CD4-positive, alpha-beta T cell treated with Interleukin-6 for 4 hours (primary cell): Measurements from ENCODE around the gene UBE2J1.
"Not testable (repeated sequence)": the region's sequence is repeated elsewhere in the genome, so short reads cannot be mapped to it uniquely, and the experiment has no call there.

Experiments
- DNase-seq: peaks from one replicate; pipeline ENCODE4 v3.0.0-alpha.2; 2020; ENCODE audit warnings: mixed read lengths

Gene UBE2J1

DNA sequence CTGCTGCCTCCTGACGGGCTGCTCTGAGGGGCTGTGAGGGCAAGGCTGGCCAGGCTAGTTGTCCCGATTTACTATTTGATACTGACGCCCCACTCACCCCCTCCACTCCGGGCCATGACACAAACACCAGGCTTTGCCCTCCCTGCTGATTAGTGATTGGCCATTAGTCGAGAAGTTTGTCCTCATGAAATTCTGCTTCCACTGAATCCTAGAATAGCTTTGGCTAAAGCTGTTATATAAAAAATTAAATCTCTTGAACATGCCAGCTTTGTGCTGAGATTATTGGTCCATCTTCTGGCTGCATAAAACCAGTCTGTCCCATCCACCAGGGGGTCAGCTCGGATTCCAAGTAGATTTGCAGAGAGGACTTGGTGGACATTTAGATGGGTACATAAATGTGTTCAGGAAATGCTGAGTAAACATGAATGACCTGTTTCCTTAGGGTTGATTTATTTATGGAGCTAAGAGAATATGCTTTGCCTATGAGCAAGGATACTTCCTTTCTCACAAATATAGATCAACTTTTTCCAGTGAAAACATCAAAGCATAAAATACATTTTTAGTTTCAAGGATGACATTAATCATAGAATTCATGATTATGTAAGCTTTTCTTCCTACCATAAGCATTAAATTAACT lies 37.2 kb downstream of the UBE2J1 start, which contains the start of gene GABRR2:
Gene GABRR2, minus strand, starts transcription at position 51 of the 637 bp plus-strand sequence. CDS start 134 bp downstream, outside the sequence.
- DNase-seq: no peak

DNA sequence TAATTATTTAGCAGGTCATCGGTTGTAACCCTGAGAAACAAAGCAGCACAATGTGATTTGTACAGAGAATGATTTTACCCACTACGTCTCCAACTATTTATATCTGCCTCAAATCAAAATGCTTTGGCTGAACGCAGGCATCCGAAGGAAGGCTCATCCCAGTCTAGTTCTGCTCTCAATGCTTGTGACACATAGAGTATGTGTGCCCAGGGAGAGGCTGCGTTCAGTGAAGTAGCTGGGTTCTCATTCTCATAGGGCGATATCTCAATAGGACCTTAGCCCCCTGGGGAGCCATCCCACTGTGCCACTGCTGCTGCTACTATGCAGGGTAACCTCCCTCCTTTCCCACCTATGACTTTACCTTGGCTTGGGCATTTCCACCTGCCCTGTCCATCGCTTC lies 37.8 kb downstream of the UBE2J1 start:
- DNase-seq: no peak

DNA sequence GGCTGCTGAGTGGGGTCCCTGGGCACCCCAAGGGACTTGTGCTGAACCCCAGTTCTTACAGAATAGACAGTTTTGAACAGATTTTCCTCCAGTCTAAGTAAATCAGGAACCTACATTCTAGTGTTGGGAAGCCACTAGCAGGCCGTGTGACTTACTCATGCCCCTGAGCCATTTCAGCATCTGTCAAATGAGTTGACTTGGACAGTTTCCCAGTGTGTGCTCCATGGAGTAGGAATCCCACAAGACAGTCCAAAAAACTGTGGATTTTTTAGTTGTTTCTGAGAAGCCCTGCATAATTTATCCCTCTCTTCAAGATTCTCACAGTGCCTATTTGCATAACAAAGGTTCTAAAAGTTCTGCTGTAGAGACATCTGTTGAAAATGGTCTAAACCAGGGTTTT lies 39.5 kb downstream of the UBE2J1 start:
- no peak for DNase-seq

DNA sequence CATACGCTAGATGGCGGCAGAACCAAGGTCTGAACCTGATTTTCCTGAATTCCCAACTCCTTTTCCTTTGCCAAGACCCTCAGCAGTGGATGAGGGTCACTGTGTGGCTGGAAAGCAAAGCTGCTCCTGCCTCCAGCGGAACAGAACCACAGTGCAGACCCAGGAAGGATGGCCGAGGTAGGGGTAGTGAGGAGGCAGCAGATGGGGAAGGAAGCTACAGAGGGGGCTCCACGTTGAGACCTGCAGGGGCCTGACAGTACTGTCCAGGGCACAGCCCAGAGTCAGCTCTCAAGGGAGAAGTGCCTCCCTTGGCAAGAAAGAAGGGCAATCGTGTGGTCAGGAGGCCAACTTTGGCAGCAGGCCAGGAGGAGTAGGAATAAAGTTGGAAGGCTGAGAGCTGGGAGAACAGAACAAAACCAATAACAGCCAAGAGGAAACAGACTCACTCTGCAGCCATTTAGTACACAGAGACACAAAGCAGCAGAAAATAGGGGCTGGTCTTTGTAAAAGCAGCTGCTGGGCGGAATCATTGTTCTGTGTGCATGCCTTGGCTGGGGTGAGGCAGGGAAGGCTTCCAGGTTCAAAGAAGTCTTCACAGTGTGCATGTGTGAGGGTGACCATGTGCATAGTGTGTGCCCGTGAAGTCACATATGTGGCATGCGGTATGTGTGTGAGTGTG lies 40.5 kb downstream of the UBE2J1 start:
- DNase-seq: no peak

DNA sequence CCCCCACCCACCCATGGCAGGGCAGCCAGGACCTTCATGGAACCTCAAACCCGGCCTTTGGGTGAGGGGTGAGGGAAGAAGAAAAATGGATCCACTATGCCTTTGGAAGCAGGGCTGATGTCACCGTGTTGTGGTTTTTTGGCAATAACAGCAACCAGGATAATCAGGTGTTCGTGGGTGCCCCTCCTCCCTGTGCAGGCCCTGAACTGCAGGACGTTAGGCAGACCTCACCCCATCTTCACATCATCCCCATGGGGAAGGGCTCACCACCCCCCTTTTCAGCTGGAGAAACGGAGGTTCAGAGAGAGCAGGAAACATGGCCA lies 41.0 kb downstream of the UBE2J1 start:
- DNase-seq: no peak

DNA sequence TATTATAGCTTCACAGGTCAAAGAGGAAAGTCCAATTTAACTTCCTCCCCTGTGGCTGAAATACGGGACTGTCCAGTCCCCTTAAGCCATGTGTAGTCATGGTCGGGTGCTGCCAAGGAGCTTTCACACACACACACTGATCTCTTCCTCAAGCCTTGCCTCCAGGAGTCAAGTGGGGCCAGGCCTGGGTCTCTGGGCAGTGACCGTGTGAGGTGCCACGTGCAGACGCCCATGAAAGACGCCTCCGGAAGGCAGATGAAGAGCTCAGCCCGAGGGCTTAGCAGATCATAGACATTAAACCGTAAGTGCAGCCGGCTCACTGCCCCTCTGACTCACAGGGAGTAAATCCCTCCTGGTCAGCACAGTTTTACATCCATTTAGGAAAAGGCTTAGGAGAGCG lies 41.6 kb downstream of the UBE2J1 start:
- DNase-seq: no peak

DNA sequence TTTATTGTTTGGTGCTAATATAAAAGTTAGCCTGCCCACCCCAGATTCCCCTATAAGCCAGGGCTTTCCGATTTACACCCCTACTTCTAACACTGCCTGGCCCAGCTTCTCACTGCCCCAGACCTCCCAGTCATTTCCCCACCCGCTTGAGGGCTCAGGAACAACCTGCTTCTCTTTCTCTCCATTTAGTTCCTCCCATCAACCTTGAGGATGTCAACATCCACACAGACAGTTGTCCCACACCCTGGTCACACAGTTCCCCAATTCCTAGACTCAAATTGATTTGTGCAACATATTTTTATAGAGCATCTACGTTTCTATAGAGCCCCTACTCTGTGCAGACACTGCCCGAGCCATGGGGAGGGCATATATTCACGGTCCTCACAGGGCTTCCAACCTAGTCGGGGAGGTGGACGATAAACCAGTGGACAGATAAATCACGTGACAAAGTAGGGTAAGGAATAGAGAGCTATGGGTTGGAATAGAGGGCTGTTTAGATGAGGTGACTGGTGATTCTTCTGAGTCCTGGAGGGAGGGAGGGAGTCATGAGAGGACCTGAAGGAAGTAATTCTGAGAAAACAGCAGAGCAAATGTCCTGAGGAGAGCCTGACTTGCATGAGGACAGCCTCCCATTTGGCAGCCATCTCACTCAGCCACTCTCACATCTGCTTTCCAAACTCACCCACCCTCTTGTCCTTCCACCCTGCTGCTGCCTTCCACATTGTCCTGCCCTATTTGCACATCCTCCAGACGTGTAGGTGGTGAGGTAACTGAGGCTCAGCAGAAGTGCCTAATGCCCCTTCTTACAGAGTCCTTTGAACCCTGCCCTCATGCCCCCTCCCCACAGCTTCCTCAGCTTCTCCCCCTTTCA lies 43.8 kb downstream of the UBE2J1 start:
- DNase-seq: no peak

DNA sequence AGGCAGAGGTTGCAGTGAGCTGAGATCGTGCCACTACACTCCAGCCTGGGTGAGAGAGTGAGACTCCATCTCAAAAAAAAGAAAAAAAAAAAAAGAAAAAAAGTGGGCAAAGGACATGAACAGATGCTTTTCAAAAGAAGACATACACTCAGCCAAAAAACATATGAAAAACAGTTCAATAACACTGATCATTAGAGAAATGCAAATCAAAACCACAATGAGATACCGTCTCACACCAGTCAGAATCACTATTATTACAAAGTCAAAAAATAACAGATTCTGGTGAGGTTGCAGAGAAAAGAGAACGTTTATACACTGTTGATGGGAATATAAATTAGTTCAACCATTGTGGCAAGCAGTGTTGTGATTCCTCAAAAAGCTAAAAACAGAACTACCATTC lies 48.0 kb downstream of the UBE2J1 start:
- DNase-seq: not testable (repeated sequence)

DNA sequence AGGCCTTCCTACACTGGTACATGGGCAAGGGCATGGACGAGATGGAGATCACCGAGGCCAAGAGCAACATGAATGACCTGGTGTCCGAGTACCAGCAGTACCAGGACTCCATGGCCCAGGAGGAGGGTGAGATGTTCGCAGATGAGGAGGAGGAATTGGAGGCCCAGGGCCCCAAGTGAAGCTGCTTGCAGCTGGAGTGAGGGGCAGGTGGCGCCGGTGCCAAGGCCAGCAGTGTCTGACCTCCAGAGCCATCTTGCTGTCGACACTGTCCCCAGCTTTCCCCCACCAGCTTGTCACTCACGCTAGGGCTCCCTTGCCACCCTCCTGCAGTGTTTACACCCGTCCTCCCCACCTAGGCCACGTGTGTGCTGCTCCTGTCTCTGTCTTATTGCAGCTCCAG lies 49.6 kb downstream of the UBE2J1 start:
- DNase-seq: no peak

DNA sequence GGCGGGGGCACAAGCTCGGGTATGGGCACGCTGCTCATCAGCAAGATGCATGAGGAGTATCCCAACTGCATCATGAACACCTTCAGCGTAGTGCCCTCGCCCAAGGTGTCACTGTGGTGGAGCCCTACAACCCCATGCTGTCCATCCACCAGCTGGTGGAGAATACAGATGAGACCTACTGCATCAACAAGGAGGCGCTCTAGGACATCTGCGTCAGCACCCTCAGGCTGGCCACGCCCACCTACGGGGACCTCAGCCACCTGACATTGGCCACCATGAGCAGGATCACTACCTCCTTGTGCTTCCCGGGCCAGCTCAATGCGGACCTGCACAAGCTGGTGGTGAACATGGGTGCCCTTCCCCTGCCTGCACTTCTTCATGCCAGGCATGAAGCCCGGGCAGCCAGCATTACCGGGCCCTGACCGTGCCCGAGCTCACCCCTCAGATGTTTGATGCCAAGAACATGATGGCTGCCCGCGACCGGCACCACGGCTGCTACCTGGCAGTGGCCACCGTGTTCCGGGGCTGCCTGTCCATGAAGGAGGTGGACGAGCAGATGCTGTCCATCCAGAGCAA lies 50.2 kb downstream of the UBE2J1 start:
- DNase-seq: no peak

DNA sequence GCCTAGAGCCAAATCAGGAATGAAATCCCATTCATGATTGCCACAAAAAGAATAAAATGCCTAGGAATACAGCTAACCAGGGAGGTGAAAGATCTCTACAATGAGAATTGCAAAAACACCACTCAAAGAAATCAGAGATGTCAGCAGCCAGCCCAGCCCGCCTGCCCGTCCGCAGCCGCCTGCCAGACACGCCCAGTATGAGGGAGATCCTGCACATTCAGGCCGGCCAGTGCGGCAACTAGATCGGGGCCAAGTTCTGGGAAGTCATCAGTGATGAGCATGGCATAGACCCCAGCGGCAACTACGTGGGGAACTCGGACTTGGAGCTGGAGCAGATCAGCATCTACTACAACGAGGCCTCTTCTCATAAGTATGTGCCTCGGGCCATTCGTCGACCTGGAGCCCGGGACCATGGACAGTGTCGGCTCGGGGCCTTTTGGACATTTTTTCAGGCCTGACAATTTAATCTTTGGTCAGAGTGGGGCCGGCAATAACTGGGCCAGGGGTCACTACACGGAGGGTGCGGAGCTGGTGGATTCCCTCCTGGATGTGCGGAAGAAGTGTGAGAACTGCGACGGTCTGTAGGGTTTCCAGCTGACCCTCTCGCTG lies 50.8 kb downstream of the UBE2J1 start:
- DNase-seq: no peak

DNA sequence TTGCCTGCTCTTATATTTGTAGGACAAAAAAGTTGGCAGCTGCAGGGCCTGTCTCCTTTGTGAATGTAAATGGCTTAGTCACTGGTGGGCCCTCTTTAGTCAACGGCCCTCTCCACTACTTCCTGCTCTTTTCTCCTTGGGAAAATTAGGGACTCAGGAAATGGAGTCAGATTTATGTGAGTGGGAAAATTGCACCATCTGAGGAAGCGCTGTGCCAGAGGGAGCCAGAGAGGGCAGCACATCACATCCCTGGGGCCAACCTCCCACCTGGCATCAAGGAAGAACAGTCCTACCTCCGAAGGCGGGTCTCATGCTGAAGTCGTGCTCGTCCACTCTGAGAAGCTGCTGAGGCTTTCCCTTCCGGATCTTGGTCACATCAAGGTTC lies 53.1 kb downstream of the UBE2J1 start:
- no peak for DNase-seq

DNA sequence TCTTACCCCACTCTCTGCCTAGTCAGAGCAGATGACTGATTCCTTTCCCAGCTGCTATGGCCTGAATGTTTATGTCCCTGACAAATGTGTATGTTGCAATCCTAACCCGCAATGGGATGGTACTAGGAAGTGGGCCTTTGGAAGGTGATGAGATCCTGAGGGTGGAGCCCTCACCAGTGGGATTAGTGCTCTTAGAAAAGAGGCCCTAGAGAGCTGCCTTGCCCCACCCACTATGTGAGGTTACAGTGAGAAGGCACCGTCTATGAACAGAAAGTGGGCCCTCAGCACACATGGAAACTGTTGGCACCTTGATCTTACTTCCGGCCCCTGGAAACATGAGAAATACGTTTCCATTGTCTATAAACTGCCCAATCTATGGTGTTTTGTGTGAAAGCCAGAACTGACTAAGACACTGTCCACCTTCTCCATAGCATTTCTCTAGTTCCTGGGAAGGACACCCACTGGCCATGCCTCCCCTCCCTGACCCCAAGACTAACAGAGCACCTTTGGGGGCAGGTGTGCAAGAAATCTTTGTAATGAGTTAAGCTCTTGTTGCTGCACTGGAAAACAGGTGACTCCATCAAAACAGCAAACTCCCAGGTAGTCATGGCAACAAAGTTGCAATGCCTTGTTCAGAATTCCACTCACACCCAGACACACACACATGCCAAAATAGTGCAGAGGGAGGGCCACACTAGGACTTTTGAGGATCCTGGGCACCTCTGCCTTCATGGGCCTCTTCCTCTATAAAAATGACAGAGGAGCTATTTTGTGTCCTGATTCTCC lies 53.6 kb downstream of the UBE2J1 start:
- DNase-seq: peak; percentile 26

DNA sequence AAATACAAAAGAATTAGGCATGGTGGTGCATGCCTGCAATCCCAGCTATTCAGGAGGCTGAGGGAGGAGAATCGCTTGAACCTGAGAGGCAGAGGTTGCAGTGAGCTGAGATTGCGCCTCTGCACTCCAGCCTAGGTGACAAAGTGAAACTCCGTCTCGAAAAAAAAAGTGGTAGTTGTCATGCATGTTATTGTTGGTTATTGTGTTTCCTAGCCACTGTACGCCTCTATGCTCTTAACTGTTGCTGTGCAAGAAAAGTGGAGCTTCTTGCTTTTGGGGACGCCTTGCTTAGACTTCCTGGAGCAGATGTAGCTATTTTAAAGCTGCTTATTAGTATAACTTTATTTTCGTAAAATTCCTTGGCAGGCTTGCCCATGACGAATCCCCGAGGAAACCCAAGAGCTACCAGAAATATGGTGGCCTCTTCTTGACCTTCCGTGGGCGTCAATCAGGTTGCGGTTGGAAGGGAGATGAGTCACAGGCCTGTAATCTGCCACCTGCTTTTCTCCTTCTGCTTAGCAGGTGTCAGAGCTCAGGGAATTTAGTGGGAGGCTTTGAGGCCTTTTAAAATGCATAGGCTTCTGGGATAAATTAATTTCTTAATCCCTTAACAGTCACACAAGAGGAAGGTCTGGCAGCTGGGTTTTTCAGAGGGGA lies 54.7 kb downstream of the UBE2J1 start:
- DNase-seq: peak; percentile 67

DNA sequence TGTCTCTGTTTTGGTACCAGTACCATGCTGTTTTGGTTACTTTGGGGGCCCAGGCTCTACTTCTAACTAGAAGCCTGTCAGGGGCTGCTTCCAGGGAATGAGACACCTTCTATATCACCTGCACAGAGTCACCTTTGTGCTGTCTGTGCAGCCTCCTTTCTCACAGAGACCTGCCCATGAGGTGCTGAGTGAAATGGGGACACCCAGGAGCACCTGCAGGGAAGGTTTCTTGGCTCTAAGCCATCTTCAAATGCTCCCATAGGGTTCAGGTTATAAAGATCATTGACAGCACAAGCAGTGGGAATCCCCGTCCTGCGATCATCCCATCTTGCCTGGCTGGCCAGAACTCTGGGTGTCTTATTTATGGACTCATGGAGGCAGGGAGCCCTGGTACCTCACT lies 56.5 kb downstream of the UBE2J1 start:
- no peak for DNase-seq

DNA sequence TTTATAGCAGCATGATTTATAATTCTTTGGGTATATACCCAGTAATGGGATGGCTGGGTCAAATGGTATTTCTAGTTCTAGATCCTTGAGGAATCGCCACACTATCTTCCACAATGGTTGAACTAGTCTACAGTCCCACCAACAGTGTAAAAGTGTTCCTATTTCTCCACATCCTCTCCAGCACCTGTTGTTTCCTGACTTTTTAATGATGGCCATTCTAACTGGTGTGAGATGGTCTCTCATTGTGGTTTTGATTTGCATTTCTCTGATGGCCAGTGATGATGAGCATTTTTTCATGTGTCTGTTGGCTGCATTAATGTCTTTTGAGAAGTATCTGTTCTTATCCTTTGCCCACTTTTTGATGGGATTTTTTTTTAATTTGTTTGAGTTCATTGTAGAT lies 57.4 kb downstream of the UBE2J1 start:
- DNase-seq: not testable (repeated sequence)

DNA sequence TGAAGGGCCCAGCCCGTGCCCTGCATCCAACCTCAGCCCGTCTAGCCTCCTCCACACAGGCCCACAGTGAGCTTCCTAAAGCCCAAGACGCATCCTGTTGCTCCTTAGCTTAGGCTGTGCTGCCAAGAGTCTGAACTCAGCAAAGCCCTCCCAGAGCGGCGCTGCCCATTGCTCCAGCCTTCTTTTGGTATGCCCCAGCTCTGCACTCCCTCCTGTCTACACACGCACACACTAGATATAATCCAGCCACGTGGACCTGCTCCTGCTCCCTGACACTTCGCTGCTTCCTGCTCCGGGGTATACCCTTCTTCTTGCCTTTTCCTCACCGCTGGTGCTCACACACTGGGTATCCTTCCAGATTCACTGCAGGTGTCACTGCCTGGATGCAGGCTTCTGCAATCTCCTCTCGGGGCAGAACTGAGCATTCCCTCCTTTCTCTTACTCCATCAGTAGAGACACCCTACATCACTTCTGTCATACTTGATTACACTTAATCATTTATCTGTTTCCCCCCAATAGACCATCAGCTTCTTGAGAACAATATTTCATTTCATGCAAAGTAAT lies 61.2 kb downstream of the UBE2J1 start:
- DNase-seq: no peak

DNA sequence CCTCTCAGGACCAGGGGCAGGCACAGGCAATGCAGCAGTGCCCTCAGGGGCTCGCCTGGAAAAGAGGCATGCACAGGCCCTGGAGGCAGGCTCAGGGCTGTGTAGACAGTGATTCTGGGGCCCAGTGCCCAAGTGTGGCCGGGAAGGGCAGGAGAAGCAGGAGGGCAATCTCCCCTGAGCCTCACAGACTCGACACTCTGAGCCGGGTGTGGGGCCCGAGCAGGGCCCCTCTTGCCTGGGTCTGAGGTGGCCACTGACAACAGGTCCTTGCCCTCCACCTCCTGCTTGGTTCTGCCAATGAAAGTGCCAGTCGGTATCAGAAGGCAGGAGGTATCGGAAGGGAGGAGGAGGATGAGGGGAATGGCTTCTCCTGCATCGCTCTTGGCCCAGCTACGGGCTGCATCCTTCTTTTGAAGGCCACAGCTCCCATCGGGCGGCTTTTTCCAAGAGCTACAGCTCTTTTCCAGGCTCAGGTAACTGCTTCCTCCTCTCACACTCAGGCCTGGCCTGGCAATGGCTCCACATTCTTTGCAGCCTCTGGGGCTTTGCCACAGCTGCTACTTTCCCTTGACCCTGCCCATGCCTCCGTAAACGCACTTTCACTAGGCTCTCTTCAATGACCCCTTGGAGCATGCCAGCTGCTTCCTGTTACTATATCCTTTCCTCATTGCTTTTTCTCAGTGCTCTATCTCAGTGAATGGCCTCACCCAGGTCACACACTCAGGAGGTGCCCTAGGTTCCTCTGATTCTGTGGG lies 61.9 kb downstream of the UBE2J1 start:
- DNase-seq: no peak

DNA sequence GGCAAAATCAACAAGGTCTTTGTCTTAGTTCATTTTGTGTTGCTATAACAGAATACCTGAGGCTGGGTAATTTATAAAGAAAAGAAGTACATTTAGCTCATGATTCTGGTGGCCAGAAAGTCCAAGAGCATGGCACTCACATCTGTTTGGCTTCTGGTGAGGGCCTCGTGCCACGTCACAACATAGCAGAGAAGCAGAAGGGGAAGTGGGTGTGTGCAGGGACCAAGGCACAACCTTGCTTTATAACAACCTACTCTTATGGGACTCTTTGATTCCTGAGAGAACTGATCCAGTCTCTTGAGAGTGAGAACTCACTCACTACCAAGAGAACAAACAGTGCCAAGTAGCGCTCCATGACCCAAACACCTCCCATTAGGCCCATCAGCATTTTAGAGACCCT lies 62.8 kb downstream of the UBE2J1 start:
- no peak for DNase-seq

DNA sequence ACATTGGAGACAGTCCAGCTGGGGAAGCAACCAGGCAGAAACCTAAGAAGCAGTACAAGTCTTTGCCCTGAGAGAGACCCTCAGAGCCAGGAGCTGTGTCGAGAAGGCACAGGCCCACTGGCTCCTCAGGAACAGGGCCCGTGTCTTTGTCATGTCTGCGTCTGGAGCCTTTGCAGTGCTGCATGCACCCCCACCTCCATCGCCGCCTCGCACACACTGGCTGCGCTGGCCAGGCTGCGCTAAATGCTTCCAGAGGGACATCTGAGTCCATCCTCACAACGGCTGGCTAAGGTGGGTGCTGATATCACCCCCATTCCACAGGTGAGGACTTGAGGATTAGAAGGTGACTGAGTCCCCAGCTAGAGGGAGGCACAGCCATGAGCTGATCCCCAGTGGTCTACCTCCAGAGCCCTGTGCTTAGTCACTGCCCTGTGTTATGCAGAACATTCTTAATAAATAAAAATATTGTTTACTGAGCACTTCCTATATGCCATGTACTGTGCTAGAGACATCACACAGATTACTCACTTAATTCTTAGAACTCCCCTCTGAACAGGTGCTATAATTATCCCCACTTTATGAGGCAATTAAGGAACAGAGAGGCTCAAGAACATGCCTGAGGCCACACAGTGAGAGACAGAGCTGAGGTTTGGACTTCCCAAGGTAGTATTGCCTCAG lies 65.0 kb downstream of the UBE2J1 start:
- DNase-seq: no peak
